ENCODE results near the gene L2HGDH. TPM values are rescaled to one million over a fixed set of nuclear protein-coding genes. Genes with fewer than 3 reads are reported as not detected.

Gene L2HGDH
- total RNA-seq, 1 experiment from 2014 or later, result 22.6 TPM

GRCh38 chr14:50254248-50254647 is 57.8 kb downstream of the L2HGDH start:
- H3K18ac ChIP-seq (ENCODE audit: insufficient read length, low read depth, low read length), result no peak overlapping the region
- H3K27me3 ChIP-seq (ENCODE audit: insufficient read depth, low read length), result no peaks in the 10 kb centered on the region
- H3K27me3 Mint-ChIP-seq (ENCODE audit: low read depth), result no peaks in the 10 kb centered on the region
- peaks cover 3 to 27% (median 6%) of the 10 kb centered on the region in 3 experiments; a peak in 5 of 7 replicates for H3K36me3 Mint-ChIP-seq (ENCODE audit: insufficient read depth in 1 of 3, low read depth in 3 of 3)
- H4K20me1 ChIP-seq (ENCODE audit: control insufficient read depth, insufficient read depth, insufficient read length), result no peaks in the 10 kb centered on the region
- H3K27ac ChIP-seq (ENCODE audit: insufficient read length, low read depth, low read length), result no peak overlapping the region
- no peak overlapping the region for H3K9ac ChIP-seq (ENCODE audit: extremely low read depth, insufficient read length, low read length)
- H2BK5ac ChIP-seq (ENCODE audit: insufficient read length, low read length), result no peak overlapping the region
- no peak overlapping the region for H3K23ac ChIP-seq (ENCODE audit: insufficient read length, low read depth, low read length)
- H3K4me3 Mint-ChIP-seq, result no peak overlapping the region
- H3K14ac ChIP-seq (ENCODE audit: insufficient read depth, low read length), result no peak overlapping the region
- H2BK12ac ChIP-seq (ENCODE audit: insufficient read length, low read depth, low read length), result no peak overlapping the region
- no peak overlapping the region for H3K4me2 ChIP-seq (ENCODE audit: insufficient read depth, insufficient read length, low read length)
- H3K23me2 ChIP-seq (ENCODE audit: insufficient read length, low read depth, low read length, poor library complexity, severe bottlenecking), result no peaks in the 10 kb centered on the region
- H3K79me2 ChIP-seq (ENCODE audit: insufficient read depth, low read length), result no peaks in the 10 kb centered on the region
- no peak overlapping the region for H3K4ac ChIP-seq (ENCODE audit: low read depth, low read length)
- H2AFZ ChIP-seq (ENCODE audit: low read length), result no peak overlapping the region
- H2BK15ac ChIP-seq (ENCODE audit: low read depth, low read length), result no peak overlapping the region
- H2AK5ac ChIP-seq (ENCODE audit: insufficient read length, low read length), result no peak overlapping the region
- no peaks in the 10 kb centered on the region for H3K9me3 ChIP-seq (ENCODE audit: control insufficient read depth, low read depth, low read length)
- H3K9me3 Mint-ChIP-seq, result no peaks in the 10 kb centered on the region
- no peak overlapping the region for H3K27ac Mint-ChIP-seq
- no peaks in the 10 kb centered on the region for H3K4me1 ChIP-seq (ENCODE audit: insufficient read depth, low read length)
- H3K56ac ChIP-seq (ENCODE audit: insufficient read length, low read depth, low read length), result no peak overlapping the region
- H3T11ph ChIP-seq (ENCODE audit: low read length), result no peak overlapping the region
- H4K8ac ChIP-seq (replicated peaks; ENCODE audit: insufficient read length, low read depth, low read length), result no peak overlapping the region
- no peak overlapping the region for H2BK120ac ChIP-seq (ENCODE audit: low read depth, low read length, poor library complexity, severe bottlenecking)
- no peak overlapping the region for H4K91ac ChIP-seq (ENCODE audit: insufficient read length, low read depth, low read length)
- whole genome bisulfite sequencing (ENCODE audit: extremely low coverage, insufficient read length, low lambda C conversion rate), result no CpG with 5 or more reads among the region's 3 CpGs
- no peaks in the 10 kb centered on the region for H3K4me1 Mint-ChIP-seq
- no peak overlapping the region for H4K5ac ChIP-seq (ENCODE audit: insufficient read length, low read depth, low read length)
- no peaks in the 10 kb centered on the region for H3K79me1 ChIP-seq (ENCODE audit: insufficient read depth, low read depth, low read length, poor library complexity, severe bottlenecking)
- no peak for TF ChIP-seq CTCF (conservative IDR thresholded peaks at IDR 0.05)
- H2BK20ac ChIP-seq (ENCODE audit: low read depth, low read length, poor library complexity, severe bottlenecking), result no peak overlapping the region
- no peak for DNase-seq

Measured in H9 (cell line).